Calu3 (cell line): Measurements from ENCODE around the gene TAF11. TPM values are rescaled to one million over a fixed set of nuclear protein-coding genes. Genes with fewer than 3 reads are reported as not detected.

Experiments
- BruUV-seq: library from RNA; stranded (reverse); fragments of 400-500 nt; replicated peaks from 2 replicates; lab custom pipeline; 2021; lab: Mats Ljungman, UMichigan
- CTCF ChIA-PET: fragments of 300-600 bp; sonication (Branson Sonifier 250); formaldehyde crosslinking; loops from one replicate; lab custom pipeline; 2022; ENCODE audit warnings: antibody characterized with exemption; lab: Charles Lee
- DNase-seq: peaks from one replicate; pipeline ENCODE4 v3.0.0; 2022
- H3K27ac Mint-ChIP-seq: one replicate; pipeline ENCODE4 v1.8.0; 2022; ENCODE audit warnings: mixed read lengths; ENCODE audit not compliant: unreplicated experiment
- H3K27me3 Mint-ChIP-seq: one replicate; pipeline ENCODE4 v1.8.0; 2022; ENCODE audit warnings: mixed read lengths; ENCODE audit not compliant: unreplicated experiment
- H3K36me3 Mint-ChIP-seq: one replicate; pipeline ENCODE4 v1.8.0; 2022; ENCODE audit warnings: mild to moderate bottlenecking, moderate library complexity, mixed read lengths; ENCODE audit not compliant: insufficient read depth, unreplicated experiment
- H3K4me1 Mint-ChIP-seq: one replicate; pipeline ENCODE4 v1.8.0; 2022; ENCODE audit warnings: mild to moderate bottlenecking, low read depth, mixed read lengths; ENCODE audit not compliant: unreplicated experiment
- H3K4me3 Mint-ChIP-seq: one replicate; pipeline ENCODE4 v1.8.0; 2022; ENCODE audit warnings: mild to moderate bottlenecking, low read depth, moderate library complexity, mixed read lengths; ENCODE audit not compliant: unreplicated experiment
- H3K9me3 Mint-ChIP-seq: one replicate; pipeline ENCODE4 v1.8.0; 2022; ENCODE audit warnings: low read depth, mixed read lengths; ENCODE audit not compliant: unreplicated experiment
- CTCF ChIP-seq: fragments of 200-600 bp; IDR thresholded peaks from one replicate; pipeline ENCODE4 v1.8.0; 2022; ENCODE audit warnings: antibody characterized with exemption; ENCODE audit not compliant: unreplicated experiment
- intact Hi-C: fragments of 100-400 bp; cut with micrococcal nuclease; formaldehyde crosslinking; loops from one replicate; pipeline ENCODE4 v1.10.0; 2022; ENCODE audit not compliant: unreplicated experiment
- total RNA-seq: library from RNA; stranded (reverse); gene quantifications from 2 replicates; pipeline ENCODE4 v1.2.3, GENCODE V29; 2022

TAF11 gene
- total RNA-seq, 1 experiment from 2014 or later: 44.3 TPM

- Mint-ChIP-seq H3K4me1 (no peaks in the 10 kb centered on the region), H3K27ac (no peak overlapping the region), H3K9me3 (no peaks in the 10 kb centered on the region), H3K4me3 (no peak overlapping the region), H3K36me3 (peaks cover 56% of the 10 kb centered on the region), H3K27me3 (no peaks in the 10 kb centered on the region)
- intact Hi-C loops: no loop called here
- CTCF ChIA-PET: no interaction called here
- DNase-seq: no peak
- no peak for TF ChIP-seq CTCF
- no TSS peak for BruUV-seq
Observed at GRCh38 chr6:34836451-34836850, 51.4 kb downstream of the TAF11 start.

GRCh38 chr6:34836008-34836407 lies 51.8 kb downstream of the TAF11 start:
- peaks cover 58% of the 10 kb centered on the region for H3K36me3 Mint-ChIP-seq

GRCh38 chr6:34834789-34835518 lies 52.9 kb downstream of the TAF11 start:
- Mint-ChIP-seq H3K36me3 (peaks cover 57% of the 10 kb centered on the region), H3K27me3 (no peaks in the 10 kb centered on the region), H3K4me1 (no peaks in the 10 kb centered on the region), H3K9me3 (no peaks in the 10 kb centered on the region), H3K27ac (no peak overlapping the region), H3K4me3 (no peak overlapping the region)
- DNase-seq: no peak
- intact Hi-C loops: no loop called here
- CTCF ChIA-PET: no interaction called here
- no peak for TF ChIP-seq CTCF
- BruUV-seq: no TSS peak

More at GRCh38 chr6:34836008-34836407, 51.8 kb downstream of the TAF11 start:
- H3K4me3 Mint-ChIP-seq: no peak overlapping the region
- CTCF ChIA-PET: no interaction called here
- no TSS peak for BruUV-seq
- no peaks in the 10 kb centered on the region for H3K27me3 Mint-ChIP-seq
- intact Hi-C loops: no loop called here
- TF ChIP-seq CTCF: no peak
- no peaks in the 10 kb centered on the region for H3K9me3 Mint-ChIP-seq
- no peaks in the 10 kb centered on the region for H3K4me1 Mint-ChIP-seq
- no peak for DNase-seq
- H3K27ac Mint-ChIP-seq: no peak overlapping the region

- Mint-ChIP-seq H3K9me3 (no peaks in the 10 kb centered on the region), H3K27ac (no peak overlapping the region), H3K4me3 (no peak overlapping the region), H3K4me1 (no peaks in the 10 kb centered on the region), H3K27me3 (no peaks in the 10 kb centered on the region), H3K36me3 (peaks cover 37% of the 10 kb centered on the region)
- intact Hi-C loops: no loop called here
- no TSS peak for BruUV-seq
- TF ChIP-seq CTCF: no peak
- CTCF ChIA-PET: interaction anchor here (0.7 kb wide), 1 partner anchor 137 kb away, joined by 8 read pairs; no protein-coding TSS in a partner anchor
- DNase-seq: no peak
Observed at GRCh38 chr6:34832942-34833341, 54.9 kb downstream of the TAF11 start.
